Suprapubic skin (tissue), 3 donors: ENCODE measurements around the gene IGF2BP3.

Experiments
- EP300 ChIP-seq: sonication (generic); formaldehyde crosslinking; IDR thresholded peaks from one replicate; pipeline ENCODE4 v1.6.1; 2017; ENCODE audit warnings: antibody characterized with exemption
- POLR2A ChIP-seq, 2 donors: fragments of 450-650 bp; IDR thresholded peaks; one replicate each; pipeline ENCODE4 v1.6.1; 2017; ENCODE audit warnings: antibody characterized with exemption in 2 of 2, mild to moderate bottlenecking in 2 of 2, moderate library complexity in 2 of 2
- TF ChIP-seq, protein P1 (sequence below), 2 donors: fragments of 200-600 bp in 1 of 2; fragments of 450-650 bp in 1 of 2; sonication (generic) in 1 of 2; IDR thresholded peaks; one replicate each; pipeline ENCODE4 v1.5.1; 2016 to 2019; ENCODE audit warnings: antibody characterized with exemption in 2 of 2, mild to moderate bottlenecking in 1 of 2, moderate library complexity in 1 of 2

DNA sequence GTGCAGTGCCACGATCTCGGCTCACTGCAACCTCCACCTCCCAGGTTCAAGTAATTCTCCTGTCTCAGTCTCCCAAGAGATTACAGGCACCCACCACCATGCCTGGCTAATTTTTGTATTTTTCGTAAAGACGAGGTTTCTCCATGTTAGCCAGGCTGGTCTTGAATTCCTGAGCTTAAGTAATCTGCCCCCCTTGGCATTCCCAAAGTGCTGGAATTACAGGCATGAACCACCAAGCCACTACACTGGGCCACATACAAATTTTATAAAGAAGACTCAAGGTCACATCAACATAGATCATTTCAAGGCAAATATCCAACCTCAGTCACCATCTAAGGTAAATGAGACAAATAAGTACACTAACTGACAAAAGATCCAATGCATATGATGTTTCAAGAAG is 32.1 kb downstream of the IGF2BP3 start:
- TF ChIP-seq, protein P1, sequence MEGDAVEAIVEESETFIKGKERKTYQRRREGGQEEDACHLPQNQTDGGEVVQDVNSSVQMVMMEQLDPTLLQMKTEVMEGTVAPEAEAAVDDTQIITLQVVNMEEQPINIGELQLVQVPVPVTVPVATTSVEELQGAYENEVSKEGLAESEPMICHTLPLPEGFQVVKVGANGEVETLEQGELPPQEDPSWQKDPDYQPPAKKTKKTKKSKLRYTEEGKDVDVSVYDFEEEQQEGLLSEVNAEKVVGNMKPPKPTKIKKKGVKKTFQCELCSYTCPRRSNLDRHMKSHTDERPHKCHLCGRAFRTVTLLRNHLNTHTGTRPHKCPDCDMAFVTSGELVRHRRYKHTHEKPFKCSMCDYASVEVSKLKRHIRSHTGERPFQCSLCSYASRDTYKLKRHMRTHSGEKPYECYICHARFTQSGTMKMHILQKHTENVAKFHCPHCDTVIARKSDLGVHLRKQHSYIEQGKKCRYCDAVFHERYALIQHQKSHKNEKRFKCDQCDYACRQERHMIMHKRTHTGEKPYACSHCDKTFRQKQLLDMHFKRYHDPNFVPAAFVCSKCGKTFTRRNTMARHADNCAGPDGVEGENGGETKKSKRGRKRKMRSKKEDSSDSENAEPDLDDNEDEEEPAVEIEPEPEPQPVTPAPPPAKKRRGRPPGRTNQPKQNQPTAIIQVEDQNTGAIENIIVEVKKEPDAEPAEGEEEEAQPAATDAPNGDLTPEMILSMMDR (IDR thresholded peaks at IDR 0.05) = no peak
- TF ChIP-seq POLR2A (IDR thresholded peaks at IDR 0.05) (no peak), EP300 (no peak)
